ENCODE measurements around the gene ZC3H11A. TPM values are rescaled to one million over a fixed set of nuclear protein-coding genes. Genes with fewer than 3 reads are reported as not detected.

ZC3H11A gene
- total and polyA plus RNA-seq, 2 of the 4 experiments (the other 2 are of a cell fraction) = 52.1 to 66.5 TPM

- in situ Hi-C loops (cut with MboI; ENCODE audit: low sequenced_read_pairs) (no loop called here), intact Hi-C loops (cut with micrococcal nuclease) (loop anchor here (10.0 kb wide), 1 partner anchor 92 kb away; no protein-coding TSS in a partner anchor), dilution Hi-C loops (cut with HindIII; ENCODE audit: low sequenced_read_pairs, unreplicated experiment) (no loop called here)
- Histone ChIP-seq H2BK20ac (ENCODE audit: low read depth, low read length) (no peak overlapping the region), H3K4me3 (ENCODE audit: insufficient read depth, low read depth, low read length) (no peak overlapping the region), H3K4me1 (ENCODE audit: control insufficient read depth, insufficient read depth, low read length) (0 out of 2 replicates have a peak, but pooled peaks cover 3% of the 10 kb centered on the region), H4K20me1 (ENCODE audit: insufficient read depth, low read length) (peaks cover 62% of the 10 kb centered on the region), H3K56ac (ENCODE audit: extremely low read depth, insufficient read depth, low read length) (no peak overlapping the region), H3K27me3 (ENCODE audit: control insufficient read depth, insufficient read depth, low read length) (no peaks in the 10 kb centered on the region), H3K14ac (replicated peaks; ENCODE audit: low read depth, low read length) (no peak overlapping the region), H3K27ac (ENCODE audit: insufficient read depth, low read length) (peak overlapping the region; percentile 13; the same call in 1 of the 2 replicates), H2BK15ac (ENCODE audit: low read depth, low read length) (no peak overlapping the region), H2AK9ac (replicated peaks; ENCODE audit: low read depth, low read length, poor library complexity) (no peak overlapping the region), H2BK120ac (ENCODE audit: low read depth, low read length) (no peak overlapping the region), H2AFZ (replicated peaks; ENCODE audit: low read length, poor library complexity) (no peak overlapping the region), H4K5ac (ENCODE audit: low read depth, low read length) (no peak overlapping the region), H2AK5ac (ENCODE audit: low read depth, low read length) (no peak overlapping the region), H3K18ac (ENCODE audit: low read depth, low read length) (no peak overlapping the region), H4K91ac (ENCODE audit: insufficient read depth, low read depth, low read length) (no peak overlapping the region), H3K79me1 (ENCODE audit: low read depth in 1 of 2, low read length in 2 of 2) (peaks cover 12 to 53% of the 10 kb centered on the region in 2 experiments; a peak in 3 of 4 replicates), H3K36me3 (ENCODE audit: control insufficient read depth, insufficient read depth, low read length) (peaks cover 31% of the 10 kb centered on the region), H3K4me2 (ENCODE audit: low read depth, low read length) (no peak overlapping the region), H4K8ac (ENCODE audit: low read depth in 2 of 2, low read length in 2 of 2) (no peak overlapping the region), H3K23ac (ENCODE audit: low read depth, low read length) (no peak overlapping the region), H3K4ac (ENCODE audit: low read depth, low read length) (no peak overlapping the region), H3K9me3 (ENCODE audit: control insufficient read depth, insufficient read depth, low read length) (no peaks in the 10 kb centered on the region), H2BK5ac (ENCODE audit: low read depth, low read length, poor library complexity, severe bottlenecking) (peak overlapping the region; percentile 38), H3K9ac (ENCODE audit: low read depth, low read length) (no peak overlapping the region), H3K9me1 (ENCODE audit: insufficient read depth, low read length) (peaks cover 18% of the 10 kb centered on the region)
- TF ChIP-seq MAFK (IDR thresholded peaks at IDR 0.05; ENCODE audit: low read depth, low read length) (no peak), MAZ (IDR thresholded peaks at IDR 0.05; ENCODE audit: borderline replicate concordance, low read depth, low read length) (peak; percentile 30; the same call in 1 of the 2 replicates), RFX5 (IDR thresholded peaks at IDR 0.05; ENCODE audit: low read depth, low read length) (no peak), CEBPB (IDR thresholded peaks at IDR 0.05; ENCODE audit: low read depth, low read length) (peak; percentile 50; the same call in 1 of the 2 replicates), SMC3 (IDR thresholded peaks at IDR 0.05; ENCODE audit: low read depth, low read length) (no peak), CTCF (conservative IDR thresholded peaks at IDR 0.05; ENCODE audit: low read depth, low read length) (0 out of 2 replicates have a peak, but pooled peaks have one; percentile 8), POLR2A (IDR thresholded peaks at IDR 0.05; ENCODE audit: low read depth, low read length) (no peak), BHLHE40 (IDR thresholded peaks at IDR 0.05; ENCODE audit: low read depth, low read length) (no peak), CHD1 (IDR thresholded peaks at IDR 0.05; ENCODE audit: low read depth, low read length) (no peak), MXI1 (IDR thresholded peaks at IDR 0.05; ENCODE audit: borderline replicate concordance, low read depth, low read length) (no peak), RCOR1 (IDR thresholded peaks at IDR 0.05; ENCODE audit: insufficient replicate concordance, low read length) (no peak), FOS (IDR thresholded peaks at IDR 0.05; ENCODE audit: low read depth, low read length) (peak; percentile 63), NFE2L2 (IDR thresholded peaks at IDR 0.05; ENCODE audit: low read depth, low read length) (no peak), RAD21 (IDR thresholded peaks at IDR 0.05; ENCODE audit: low read length) (peak; percentile 29)
- DNase-seq (peak; percentile 95), ATAC-seq (ENCODE audit: low read depth) (peak; percentile 95)
- ChIA-PET POLR2A (ENCODE audit: unreplicated experiment) (interaction anchor here (0.7 kb wide), 1 partner anchor 95 kb away, joined by 4 read pairs; no protein-coding TSS in a partner anchor), CTCF (interaction anchor here (0.7 kb wide), 2 partner anchors 30 to 467 kb away, joined by 3 to 6 read pairs; no protein-coding TSS in a partner anchor)
- no TSS peak for BruUV-seq (replicated peaks)
- WGBS, 2 experiments (ENCODE audit: extremely low coverage in 2 of 2, insufficient read length in 1 of 2) = 0% methylated on average over 1 of the region's 2 CpGs; no CpG with 5 or more reads in 1 of the 2 experiments
These were observed 11.8 kb downstream of the ZC3H11A start for GRCh38 chr1:203807196-203807595.
